DMS114 treated with DMSO at 0.1 percent for 48 hours (cell line): Measurements from ENCODE around the gene KLHL28.

Experiments used
- DNase-seq: peaks from one replicate; lab custom pipeline; 2025; ENCODE audit not compliant: unreplicated experiment; lab: John Stamatoyannopoulos, UW

The KLHL28 gene

GRCh38 chr14:44961151-44961553 is 595 bp downstream of the KLHL28 start:
- DNase-seq, result peak; percentile 33

GRCh38 chr14:44960646-44961045 is 1.1 kb downstream of the KLHL28 start:
- DNase-seq, result no peak

GRCh38 chr14:44960146-44960545 is 1.6 kb downstream of the KLHL28 start:
- no peak for DNase-seq

GRCh38 chr14:44959538-44959937 is 2.2 kb downstream of the KLHL28 start:
- DNase-seq, result no peak

GRCh38 chr14:44956866-44957265 is 4.9 kb downstream of the KLHL28 start:
- no peak for DNase-seq

- DNase-seq, result no peak
Observed at GRCh38 chr14:44955528-44955927, 6.2 kb downstream of the KLHL28 start.

- DNase-seq, result no peak
Observed at GRCh38 chr14:44954750-44955149, 7.0 kb downstream of the KLHL28 start.

- no peak for DNase-seq
Observed at GRCh38 chr14:44952391-44953110, 9.2 kb downstream of the KLHL28 start.

GRCh38 chr14:44951051-44951450 is 10.7 kb downstream of the KLHL28 start:
- no peak for DNase-seq

GRCh38 chr14:44945264-44945663 is 16.5 kb downstream of the KLHL28 start:
- DNase-seq, result no peak

GRCh38 chr14:44944107-44944506 is 17.6 kb downstream of the KLHL28 start:
- DNase-seq, result no peak

GRCh38 chr14:44942436-44942835 is 19.3 kb downstream of the KLHL28 start:
- no peak for DNase-seq

GRCh38 chr14:44941591-44941990 is 20.2 kb downstream of the KLHL28 start:
- DNase-seq, result no peak

GRCh38 chr14:44940944-44941343 is 20.8 kb downstream of the KLHL28 start:
- no peak for DNase-seq

- no peak for DNase-seq
Observed at GRCh38 chr14:44940211-44940610, 21.5 kb downstream of the KLHL28 start.

GRCh38 chr14:44937547-44937946 is 24.2 kb downstream of the KLHL28 start:
- DNase-seq, result no peak

GRCh38 chr14:44935155-44935554 is 26.6 kb downstream of the KLHL28 start:
- no peak for DNase-seq

GRCh38 chr14:44928793-44929192 is 33.0 kb downstream of the KLHL28 start:
- DNase-seq, result no peak

GRCh38 chr14:44914849-44915248 is 46.9 kb downstream of the KLHL28 start:
- DNase-seq, result no peak

GRCh38 chr14:44912041-44912869 is 49.5 kb downstream of the KLHL28 start:
- no peak for DNase-seq

- DNase-seq, result no peak
Observed at GRCh38 chr14:44910821-44911220, 50.9 kb downstream of the KLHL28 start.

GRCh38 chr14:44901696-44902095 is 60.1 kb downstream of the KLHL28 start:
- DNase-seq, result no peak
